HPDE6-E6E7 (cell line): ENCODE results near the gene OAS3.
A peak's percentile ranks its signal among the peaks of the same experiment; 100 is the strongest.
"Not testable (repeated sequence)": the region's sequence is repeated elsewhere in the genome, so short reads cannot be mapped to it uniquely, and the experiment has no call there.

Source experiments
- DNase-seq: peaks from one replicate; pipeline ENCODE4 v3.0.0; 2011; ENCODE audit warnings: missing footprints; ENCODE audit errors: extremely low spot score

Gene OAS3

GRCh38 chr12:112950701-112951100, 12.4 kb downstream of the OAS3 start:
- no peak for DNase-seq

DNA sequence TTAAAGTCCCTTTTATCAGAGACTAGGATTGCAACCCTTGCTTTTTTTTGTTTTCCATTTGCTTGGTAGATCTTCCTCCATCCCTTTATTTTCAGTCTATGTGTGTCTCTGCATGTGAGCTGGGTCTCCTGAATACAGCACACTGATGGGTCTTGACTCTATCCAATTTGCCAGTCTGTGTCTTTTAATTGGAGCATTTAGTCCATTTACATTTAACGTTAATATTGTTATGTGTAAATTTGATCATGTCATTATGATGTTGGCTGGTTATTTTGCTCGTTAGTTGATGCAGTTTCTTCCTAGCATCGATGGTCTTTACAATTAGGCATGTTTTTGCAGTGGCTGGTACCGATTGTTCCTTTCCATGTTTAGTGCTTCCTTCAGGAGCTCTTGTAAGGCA, 18.9 kb downstream of the OAS3 start:
- DNase-seq: not testable (repeated sequence)

DNA sequence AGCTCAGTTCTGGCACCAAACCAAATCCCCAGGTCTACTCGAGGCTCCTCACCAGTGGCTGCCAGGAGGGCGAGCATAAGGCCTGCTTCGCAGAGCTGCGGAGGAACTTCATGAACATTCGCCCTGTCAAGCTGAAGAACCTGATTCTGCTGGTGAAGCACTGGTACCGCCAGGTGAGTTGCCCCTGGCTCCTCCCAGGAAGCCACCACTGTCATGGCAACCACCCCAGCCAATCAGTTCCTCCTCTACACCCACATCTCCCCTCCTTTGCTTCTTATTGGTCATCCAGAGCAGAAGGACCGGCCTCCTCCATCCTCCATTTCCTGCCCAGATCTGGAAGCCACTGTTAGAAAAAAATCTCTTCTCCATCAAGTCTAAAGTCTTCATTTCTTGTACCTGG, 22.8 kb downstream of the OAS3 start:
- DNase-seq: no peak

- no peak for DNase-seq
Observed at GRCh38 chr12:112961536-112961935, 23.3 kb downstream of the OAS3 start.

- DNase-seq: no peak
Observed at GRCh38 chr12:112962561-112962960, 24.3 kb downstream of the OAS3 start.

DNA sequence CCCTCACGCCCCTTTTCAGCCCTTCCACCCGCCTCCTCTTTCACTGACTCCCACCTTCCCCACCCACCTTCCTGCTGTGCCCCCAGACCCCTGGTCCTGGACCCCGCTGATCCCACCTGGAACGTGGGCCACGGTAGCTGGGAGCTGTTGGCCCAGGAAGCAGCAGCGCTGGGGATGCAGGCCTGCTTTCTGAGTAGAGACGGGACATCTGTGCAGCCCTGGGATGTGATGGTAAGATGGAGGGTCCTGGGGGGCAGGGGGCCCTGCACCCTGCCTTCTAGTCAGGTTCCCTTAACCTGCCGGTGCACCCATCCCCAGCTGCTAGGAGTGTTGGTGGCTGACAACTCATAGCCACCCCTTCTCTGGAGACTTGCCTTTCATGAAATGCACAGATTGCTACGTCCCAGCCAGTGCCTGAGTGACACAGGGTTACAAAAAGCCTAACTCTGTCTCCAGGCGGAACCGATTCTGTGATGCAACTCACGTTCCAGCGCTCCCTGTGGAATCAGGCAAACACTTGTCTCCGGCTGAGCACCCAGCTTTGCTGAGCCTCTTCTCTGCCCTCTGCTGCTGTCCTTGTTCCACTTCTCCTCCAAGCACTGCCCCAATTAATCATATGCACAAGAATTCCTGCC, 25.1 kb downstream of the OAS3 start:
- no peak for DNase-seq

DNA sequence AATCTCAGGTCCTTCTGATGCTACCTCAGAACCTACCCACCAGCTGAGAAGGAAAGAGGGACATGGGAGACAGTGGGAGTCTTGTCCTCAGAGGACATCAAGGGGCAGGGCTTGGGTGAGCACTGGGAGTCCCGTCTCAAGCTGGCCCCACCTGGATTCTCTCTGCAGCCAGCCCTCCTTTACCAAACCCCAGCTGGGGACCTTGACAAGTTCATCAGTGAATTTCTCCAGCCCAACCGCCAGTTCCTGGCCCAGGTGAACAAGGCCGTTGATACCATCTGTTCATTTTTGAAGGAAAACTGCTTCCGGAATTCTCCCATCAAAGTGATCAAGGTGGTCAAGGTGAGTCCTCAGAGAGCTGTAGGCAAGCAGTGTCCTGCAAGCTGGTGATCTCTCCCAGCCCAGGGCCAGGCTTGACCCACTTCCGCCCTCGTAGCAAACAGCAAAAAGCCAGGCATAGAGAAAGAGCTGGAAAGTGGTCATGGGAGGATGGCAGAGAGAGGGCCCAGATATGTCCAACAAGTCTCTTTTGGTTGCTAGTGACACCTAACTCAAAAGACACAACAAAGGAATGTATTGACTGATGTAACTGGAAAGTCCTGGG, 25.9 kb downstream of the OAS3 start:
- DNase-seq: no peak

- no peak for DNase-seq
Observed at GRCh38 chr12:112964915-112965314, 26.6 kb downstream of the OAS3 start.

DNA sequence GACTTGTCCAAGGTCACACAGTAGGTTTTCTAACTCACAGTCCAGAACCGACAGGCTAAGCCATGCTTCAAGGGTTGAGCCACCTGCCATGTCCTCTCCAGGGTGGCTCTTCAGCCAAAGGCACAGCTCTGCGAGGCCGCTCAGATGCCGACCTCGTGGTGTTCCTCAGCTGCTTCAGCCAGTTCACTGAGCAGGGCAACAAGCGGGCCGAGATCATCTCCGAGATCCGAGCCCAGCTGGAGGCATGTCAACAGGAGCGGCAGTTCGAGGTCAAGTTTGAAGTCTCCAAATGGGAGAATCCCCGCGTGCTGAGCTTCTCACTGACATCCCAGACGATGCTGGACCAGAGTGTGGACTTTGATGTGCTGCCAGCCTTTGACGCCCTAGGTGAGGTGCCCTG, 27.4 kb downstream of the OAS3 start:
- no peak for DNase-seq

DNA sequence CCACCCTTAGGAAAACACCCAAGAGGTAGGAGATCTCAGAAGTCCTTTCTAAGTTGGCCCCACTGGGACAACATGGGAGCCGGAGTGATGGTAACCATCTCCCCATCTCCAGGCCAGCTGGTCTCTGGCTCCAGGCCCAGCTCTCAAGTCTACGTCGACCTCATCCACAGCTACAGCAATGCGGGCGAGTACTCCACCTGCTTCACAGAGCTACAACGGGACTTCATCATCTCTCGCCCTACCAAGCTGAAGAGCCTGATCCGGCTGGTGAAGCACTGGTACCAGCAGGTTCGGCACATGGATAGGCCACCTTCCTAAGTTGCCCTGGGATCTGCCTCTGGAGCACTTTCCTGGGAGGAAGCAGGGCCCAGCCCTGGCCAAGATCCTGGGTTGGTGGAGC, 29.0 kb downstream of the OAS3 start:
- DNase-seq: no peak

GRCh38 chr12:112967858-112968257, 29.6 kb downstream of the OAS3 start:
- DNase-seq: no peak

DNA sequence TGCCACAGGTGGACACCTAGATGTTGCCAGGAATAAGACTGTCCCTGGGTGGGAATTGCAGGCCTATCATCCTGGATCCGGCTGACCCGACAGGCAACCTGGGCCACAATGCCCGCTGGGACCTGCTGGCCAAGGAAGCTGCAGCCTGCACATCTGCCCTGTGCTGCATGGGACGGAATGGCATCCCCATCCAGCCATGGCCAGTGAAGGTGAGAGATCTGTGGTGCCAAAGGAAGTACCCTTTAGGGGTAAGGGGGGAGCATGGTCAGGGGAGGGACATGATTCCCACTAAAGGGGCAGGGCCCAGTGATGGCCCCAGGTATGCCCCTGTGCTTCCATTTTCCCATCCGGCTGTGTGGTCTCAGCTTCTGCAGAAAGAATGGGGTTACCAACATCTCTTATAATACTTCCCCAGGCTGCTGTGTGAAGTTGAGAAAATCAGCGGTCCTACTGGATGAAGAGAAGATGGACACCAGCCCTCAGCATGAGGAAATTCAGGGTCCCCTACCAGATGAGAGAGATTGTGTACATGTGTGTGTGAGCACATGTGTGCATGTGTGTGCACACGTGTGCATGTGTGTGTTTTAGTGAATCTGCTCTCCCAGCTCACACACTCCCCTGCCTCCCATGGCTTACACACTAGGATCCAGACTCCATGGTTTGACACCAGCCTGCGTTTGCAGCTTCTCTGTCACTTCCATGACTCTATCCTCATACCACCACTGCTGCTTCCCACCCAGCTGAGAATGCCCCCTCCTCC, 31.5 kb downstream of the OAS3 start:
- no peak for DNase-seq

DNA sequence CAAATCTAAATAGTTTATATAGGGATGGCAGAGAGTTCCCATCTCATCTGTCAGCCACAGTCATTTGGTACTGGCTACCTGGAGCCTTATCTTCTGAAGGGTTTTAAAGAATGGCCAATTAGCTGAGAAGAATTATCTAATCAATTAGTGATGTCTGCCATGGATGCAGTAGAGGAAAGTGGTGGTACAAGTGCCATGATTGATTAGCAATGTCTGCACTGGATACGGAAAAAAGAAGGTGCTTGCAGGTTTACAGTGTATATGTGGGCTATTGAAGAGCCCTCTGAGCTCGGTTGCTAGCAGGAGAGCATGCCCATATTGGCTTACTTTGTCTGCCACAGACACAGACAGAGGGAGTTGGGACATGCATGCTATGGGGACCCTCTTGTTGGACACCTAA, 32.1 kb downstream of the OAS3 start:
- no peak for DNase-seq

GRCh38 chr12:112971248-112971647, 33.0 kb downstream of the OAS3 start:
- DNase-seq: no peak

- no peak for DNase-seq
Observed at GRCh38 chr12:112973011-112973735, 34.9 kb downstream of the OAS3 start.

GRCh38 chr12:112973818-112974231, 35.6 kb downstream of the OAS3 start:
- no peak for DNase-seq

DNA sequence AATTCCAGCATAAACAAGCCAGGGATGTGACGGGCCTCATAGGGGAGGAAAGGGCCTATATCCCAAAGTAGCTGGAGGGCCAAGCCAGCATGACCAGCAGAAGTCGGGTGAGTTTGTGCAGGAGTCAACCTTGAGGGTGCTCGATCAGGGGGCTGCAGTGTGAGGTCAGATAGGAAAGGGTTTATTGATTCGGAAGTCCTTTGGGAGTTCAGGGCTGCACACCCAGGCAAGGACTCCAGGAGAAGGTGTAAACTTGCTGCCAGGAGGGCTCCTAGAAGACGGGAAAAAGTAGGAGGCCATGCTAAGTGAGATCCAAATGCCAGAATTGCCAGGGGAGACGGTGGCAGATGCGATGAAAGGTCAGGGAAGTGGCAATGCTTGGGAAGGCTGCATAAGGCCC, 36.6 kb downstream of the OAS3 start:
- DNase-seq: no peak

GRCh38 chr12:112977139-112977538, 38.9 kb downstream of the OAS3 start:
- no peak for DNase-seq

DNA sequence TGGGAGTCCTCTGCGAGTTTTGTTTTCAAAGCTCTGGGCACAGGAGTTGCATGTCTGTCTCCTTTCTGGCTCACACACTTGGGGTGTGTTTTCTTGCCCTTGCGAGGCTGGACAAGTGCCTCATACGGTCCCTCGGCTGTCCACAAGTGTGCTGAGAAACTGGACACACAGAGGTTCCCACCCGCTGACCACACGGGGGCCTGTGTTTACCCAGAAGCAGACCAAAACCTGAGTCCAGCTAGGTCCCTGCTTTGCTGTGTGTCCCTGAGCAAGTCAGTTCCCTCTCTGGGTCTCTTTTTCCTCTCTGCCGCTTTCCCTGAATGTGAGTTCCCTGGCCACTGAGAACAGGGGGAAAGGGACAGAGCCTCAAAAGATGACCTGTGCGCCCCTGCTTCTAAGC, 39.4 kb downstream of the OAS3 start:
- no peak for DNase-seq

GRCh38 chr12:112978163-112979040, 40.1 kb downstream of the OAS3 start, which contains the start of gene OAS2:
TSS of gene OAS2 (plus strand) at chr12:112978519. CDS start at chr12:112978609, 90 bp downstream.
- peak; percentile 76 for DNase-seq

DNA sequence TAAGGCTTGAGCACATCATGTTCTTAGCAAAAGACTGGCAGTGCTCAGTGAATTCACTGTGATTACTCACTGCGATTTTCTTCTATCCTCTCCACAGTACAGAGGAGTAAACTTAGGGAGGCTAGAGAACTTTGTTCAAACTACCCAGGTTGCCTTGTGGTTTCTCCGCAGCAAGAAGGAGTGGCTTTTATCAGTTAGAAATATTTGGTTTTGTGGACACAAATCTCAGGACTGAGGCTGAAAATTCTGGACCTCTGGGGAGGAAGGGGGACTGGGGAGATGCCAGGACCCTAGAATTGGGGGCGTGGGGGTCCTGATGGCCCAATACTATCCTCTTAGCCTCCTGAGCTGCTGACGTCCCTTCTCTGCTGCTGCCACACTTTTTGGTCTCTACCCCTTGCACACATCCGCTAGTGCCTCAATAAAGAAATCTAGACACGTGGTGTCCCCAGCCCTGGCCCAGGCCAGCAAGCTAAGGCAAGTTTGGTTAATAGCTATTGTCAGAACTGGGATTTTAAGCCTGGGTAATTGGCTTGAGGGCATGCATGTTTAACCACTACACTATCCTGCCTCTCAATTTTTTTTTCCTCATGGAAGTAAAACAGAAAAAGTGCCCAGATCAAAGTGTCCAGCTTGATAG, 40.9 kb downstream of the OAS3 start:
- DNase-seq: no peak
